Sigmoid colon (tissue), 7 donors: ENCODE measurements around the gene CCDC180. TPM values are rescaled to one million over a fixed set of nuclear protein-coding genes. Genes with fewer than 3 reads are reported as not detected.

Experiments used
- DNase-seq: peaks from one replicate; pipeline ENCODE4 v3.0.0-alpha.2; 2019
- H3K27ac ChIP-seq, 4 donors: fragments of 200-600 bp; sonication (generic); one replicate each; pipeline ENCODE4 v1.5.1; 2016 to 2019; ENCODE audit warnings: mild to moderate bottlenecking in 1 of 4
- H3K27me3 ChIP-seq, 3 donors: fragments of 200-600 bp; sonication (generic); one replicate each; pipeline ENCODE4 v1.5.1; 2019; ENCODE audit warnings: mild to moderate bottlenecking in 1 of 3
- H3K36me3 ChIP-seq, 4 donors: fragments of 200-600 bp; sonication (generic); one replicate each; pipeline ENCODE4 v1.5.1; 2016 to 2019
- H3K4me1 ChIP-seq, 4 donors: fragments of 200-600 bp; sonication (generic); one replicate each; pipeline ENCODE4 v1.5.1; 2017 to 2019
- H3K4me3 ChIP-seq, 4 donors: fragments of 200-600 bp; sonication (generic); one replicate each; pipeline ENCODE4 v1.5.1; 2017 to 2019; ENCODE audit warnings: mild to moderate bottlenecking in 2 of 4, moderate library complexity in 1 of 4
- H3K9me3 ChIP-seq, 4 donors: fragments of 200-600 bp in 3 of 4; sonication (generic) in 3 of 4; one replicate each; pipeline versions ENCODE4 v1.5.1 to v1.6.1; 2013 to 2019
- EP300 ChIP-seq, 4 donors: sonication (generic); formaldehyde crosslinking; IDR thresholded peaks; one replicate each; pipeline ENCODE4 v1.6.1; 2017; ENCODE audit warnings: antibody characterized with exemption in 4 of 4
- POLR2A ChIP-seq, 2 donors: fragments of 450-650 bp; IDR thresholded peaks; one replicate each; pipeline ENCODE4 v1.6.1; 2016; ENCODE audit warnings: antibody characterized with exemption in 2 of 2, mild to moderate bottlenecking in 2 of 2, moderate library complexity in 2 of 2
- POLR2AphosphoS5 ChIP-seq, 4 donors: sonication (generic); formaldehyde crosslinking; IDR thresholded peaks; one replicate each; pipeline ENCODE4 v1.6.1; 2017; ENCODE audit warnings: antibody characterized with exemption in 4 of 4
- WGBS, 2 donors: extraction: QIAGEN DNeasy Blood & Tissue Kit; methylation state at CpG; one replicate each; pipeline ENCODE4 v1.1.7; 2013; 5-methylcytosine and 5-hydroxymethylcytosine counted together
- intact Hi-C: fragments of 100-400 bp; cut with DNase I; formaldehyde crosslinking; loops from one replicate; pipeline ENCODE4 v1.15.1; 2023
- polyA plus RNA-seq, 3 donors: library from polyadenylated mRNA; stranded (reverse); fragments of 200-250 nt; gene quantifications; one replicate each; pipeline ENCODE4 v1.2.3, GENCODE V29; 2013
- total RNA-seq, 4 donors: library from RNA; depleted of rRNA; stranded (reverse); fragments of >200 nt; gene quantifications; one replicate each; pipeline ENCODE4 v1.1.0, GENCODE V29; 2016
- TF ChIP-seq, protein P1 (sequence below), 4 experiments: fragments of 450-650 bp in 3 of 4; fragments of 200-600 bp in 1 of 4; IDR thresholded peaks; one replicate each; pipeline ENCODE4 v1.5.1; 2016 to 2019; ENCODE audit warnings: antibody characterized with exemption in 4 of 4, mild to moderate bottlenecking in 3 of 4, moderate library complexity in 2 of 4
- donor health status: healthy with polysubstance abuse.
- donor health status: Bipolar disorder and iron deficiency.
- donor health status: healthy.

Gene CCDC180
- total and polyA plus RNA-seq, 7 donors, result 1.4 to 11.9 (median 5.2) TPM; not detected in 1

DNA sequence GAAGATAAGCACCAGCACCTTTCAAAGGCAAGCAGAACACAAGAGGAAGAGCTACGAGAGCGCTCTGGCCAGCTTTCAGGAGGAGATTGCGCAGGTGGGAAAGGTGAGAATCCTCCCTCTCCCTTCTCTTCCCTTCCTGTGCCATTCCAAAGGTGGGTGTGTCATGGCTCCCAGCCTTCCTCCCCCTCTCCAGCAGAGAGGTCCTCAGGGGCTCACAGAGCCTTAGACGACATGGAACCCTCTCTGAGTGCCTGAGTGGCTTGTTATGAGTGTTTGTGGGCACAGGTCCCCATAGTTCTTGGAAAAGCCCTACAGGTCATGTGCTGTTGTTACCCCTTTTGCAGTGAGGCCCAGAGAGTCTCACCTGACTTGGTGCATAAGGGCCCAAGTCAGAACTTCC, 5.8 kb downstream of the CCDC180 start:
- Histone ChIP-seq H3K27me3 (no peaks in the 10 kb centered on the region), H3K4me3 (no peak overlapping the region), H3K36me3 (peaks cover 0 to 93% (median 19%) of the 10 kb centered on the region in 4 donors), H3K9me3 (no peaks in the 10 kb centered on the region), H3K4me1 (no peaks in the 10 kb centered on the region), H3K27ac (no peak overlapping the region)
- TF ChIP-seq POLR2AphosphoS5 (IDR thresholded peaks at IDR 0.05), result no peak
- no peak for TF ChIP-seq POLR2A (IDR thresholded peaks at IDR 0.05)
- TF ChIP-seq EP300 (IDR thresholded peaks at IDR 0.05), result no peak
- TF ChIP-seq, protein P1, sequence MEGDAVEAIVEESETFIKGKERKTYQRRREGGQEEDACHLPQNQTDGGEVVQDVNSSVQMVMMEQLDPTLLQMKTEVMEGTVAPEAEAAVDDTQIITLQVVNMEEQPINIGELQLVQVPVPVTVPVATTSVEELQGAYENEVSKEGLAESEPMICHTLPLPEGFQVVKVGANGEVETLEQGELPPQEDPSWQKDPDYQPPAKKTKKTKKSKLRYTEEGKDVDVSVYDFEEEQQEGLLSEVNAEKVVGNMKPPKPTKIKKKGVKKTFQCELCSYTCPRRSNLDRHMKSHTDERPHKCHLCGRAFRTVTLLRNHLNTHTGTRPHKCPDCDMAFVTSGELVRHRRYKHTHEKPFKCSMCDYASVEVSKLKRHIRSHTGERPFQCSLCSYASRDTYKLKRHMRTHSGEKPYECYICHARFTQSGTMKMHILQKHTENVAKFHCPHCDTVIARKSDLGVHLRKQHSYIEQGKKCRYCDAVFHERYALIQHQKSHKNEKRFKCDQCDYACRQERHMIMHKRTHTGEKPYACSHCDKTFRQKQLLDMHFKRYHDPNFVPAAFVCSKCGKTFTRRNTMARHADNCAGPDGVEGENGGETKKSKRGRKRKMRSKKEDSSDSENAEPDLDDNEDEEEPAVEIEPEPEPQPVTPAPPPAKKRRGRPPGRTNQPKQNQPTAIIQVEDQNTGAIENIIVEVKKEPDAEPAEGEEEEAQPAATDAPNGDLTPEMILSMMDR (IDR thresholded peaks at IDR 0.05), result no peak
- DNase-seq, result no peak
- intact Hi-C loops, result no loop called here
- 94% methylated on average over 4 of the region's 4 CpGs for WGBS, 2 donors

DNA sequence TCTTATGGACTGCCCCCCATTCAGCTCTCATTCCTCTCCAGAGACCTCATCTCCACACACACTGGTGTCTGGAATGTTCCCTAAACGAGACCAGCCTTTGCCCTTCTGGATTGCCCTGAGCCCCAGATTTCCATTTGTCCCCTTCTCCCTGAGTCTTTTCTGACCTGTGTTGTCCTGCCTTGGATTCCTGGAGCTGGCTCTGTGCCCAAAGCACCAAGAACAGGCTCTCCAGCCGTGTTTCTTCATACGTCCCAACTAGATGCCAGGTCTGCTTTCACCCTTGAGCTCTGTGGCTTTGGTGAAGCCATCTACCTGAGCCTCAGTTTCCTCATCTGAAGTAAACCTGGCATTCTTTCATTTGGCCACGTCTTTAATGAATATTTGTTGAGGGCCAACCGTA, 6.3 kb downstream of the CCDC180 start:
- H3K9me3 ChIP-seq, result no peaks in the 10 kb centered on the region
- no peaks in the 10 kb centered on the region for H3K4me1 ChIP-seq
- H3K36me3 ChIP-seq, result peaks cover 0 to 98% (median 19%) of the 10 kb centered on the region in 4 donors
- TF ChIP-seq, protein P1 (IDR thresholded peaks at IDR 0.05), result no peak
- no peak for TF ChIP-seq EP300 (IDR thresholded peaks at IDR 0.05)
- TF ChIP-seq POLR2AphosphoS5 (IDR thresholded peaks at IDR 0.05), result no peak
- no peak for TF ChIP-seq POLR2A (IDR thresholded peaks at IDR 0.05)
- no peaks in the 10 kb centered on the region for H3K27me3 ChIP-seq
- H3K4me3 ChIP-seq, result no peak overlapping the region
- WGBS, 2 donors, result 92 to 93% methylated on average over 5 of the region's 5 CpGs
- H3K27ac ChIP-seq, result no peak overlapping the region
- DNase-seq, result no peak
- intact Hi-C loops, result no loop called here

DNA sequence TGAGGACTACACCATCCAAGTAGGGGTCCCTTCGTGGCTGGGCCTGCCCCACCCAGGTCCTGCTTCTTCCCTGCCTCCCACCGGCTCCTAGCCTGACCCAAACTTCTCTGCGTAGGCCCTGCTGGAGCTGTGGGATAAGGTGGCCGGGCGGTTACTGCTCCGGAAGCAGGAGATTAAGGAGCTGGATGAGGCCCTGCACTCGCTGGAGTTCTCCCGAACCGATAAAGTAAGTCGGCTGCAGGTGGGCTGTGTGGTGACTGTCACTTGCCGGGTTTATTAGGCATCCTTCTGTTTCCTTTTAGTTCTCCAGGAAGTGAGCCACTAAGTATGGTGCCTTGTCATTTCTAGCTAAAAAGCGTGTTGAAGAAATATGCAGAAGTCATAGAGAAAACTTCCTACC, 7.0 kb downstream of the CCDC180 start:
- no peak for TF ChIP-seq EP300 (IDR thresholded peaks at IDR 0.05)
- TF ChIP-seq POLR2A (IDR thresholded peaks at IDR 0.05), result no peak
- TF ChIP-seq, protein P1 (IDR thresholded peaks at IDR 0.05), result no peak
- TF ChIP-seq POLR2AphosphoS5 (IDR thresholded peaks at IDR 0.05), result no peak
- WGBS, 2 donors, result 96% methylated on average over 12 of the region's 12 CpGs
- Histone ChIP-seq H3K27ac (no peak overlapping the region), H3K4me3 (no peak overlapping the region), H3K27me3 (no peaks in the 10 kb centered on the region), H3K4me1 (no peaks in the 10 kb centered on the region), H3K36me3 (peaks cover 0 to 99% (median 18%) of the 10 kb centered on the region in 4 donors), H3K9me3 (no peaks in the 10 kb centered on the region)
- intact Hi-C loops, result no loop called here
- DNase-seq, result no peak

GRCh38 chr9:97315550-97315949, 8.1 kb downstream of the CCDC180 start:
- intact Hi-C loops, result no loop called here
- Histone ChIP-seq H3K4me1 (no peaks in the 10 kb centered on the region), H3K27ac (no peak overlapping the region), H3K9me3 (no peaks in the 10 kb centered on the region), H3K4me3 (no peak overlapping the region), H3K36me3 (peaks cover 0 to 99% (median 17%) of the 10 kb centered on the region in 4 donors), H3K27me3 (no peaks in the 10 kb centered on the region)
- 91 to 97% methylated on average over 4 of the region's 4 CpGs for WGBS, 2 donors
- TF ChIP-seq, protein P1 (IDR thresholded peaks at IDR 0.05), result no peak
- TF ChIP-seq EP300 (IDR thresholded peaks at IDR 0.05), result no peak
- DNase-seq, result no peak

DNA sequence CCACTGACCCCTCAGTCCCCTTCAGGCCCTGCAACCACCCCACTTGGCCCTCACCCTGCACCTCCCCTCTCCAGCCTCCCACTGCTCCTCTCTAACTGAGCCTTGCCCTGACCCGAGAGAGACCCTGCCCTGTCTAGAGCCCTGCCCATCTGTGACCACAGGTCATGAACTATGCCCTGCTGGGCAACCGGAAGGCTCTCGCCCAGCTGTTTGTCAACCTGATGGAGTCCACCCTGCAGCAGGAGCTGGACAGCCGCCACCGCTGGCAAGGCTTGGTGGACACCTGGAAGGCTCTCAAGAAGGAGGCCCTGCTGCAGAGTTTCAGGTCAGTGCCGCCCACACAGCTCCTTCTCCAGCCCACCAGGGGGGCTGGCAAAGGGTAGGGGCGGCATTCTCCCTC, 9.4 kb downstream of the CCDC180 start:
- 92 to 96% methylated on average over 7 of the region's 7 CpGs for WGBS, 2 donors
- Histone ChIP-seq H3K27me3 (no peaks in the 10 kb centered on the region), H3K4me1 (no peaks in the 10 kb centered on the region), H3K27ac (no peak overlapping the region), H3K36me3 (peaks cover 0 to 99% (median 15%) of the 10 kb centered on the region in 4 donors), H3K9me3 (no peaks in the 10 kb centered on the region), H3K4me3 (no peak overlapping the region)
- TF ChIP-seq POLR2AphosphoS5 (IDR thresholded peaks at IDR 0.05) (no peak), EP300 (IDR thresholded peaks at IDR 0.05) (no peak), POLR2A (IDR thresholded peaks at IDR 0.05) (no peak)
- TF ChIP-seq, protein P1 (IDR thresholded peaks at IDR 0.05), result no peak
- DNase-seq, result no peak
- intact Hi-C loops, result no loop called here
